Ishikawa (cell line): ENCODE results near the gene AFAP1L1.

Source experiments
- CREB1 ChIP-seq: IDR thresholded peaks from 2 replicates; pipeline ENCODE4 v1.6.1; 2012; ENCODE audit warnings: low read depth
- EGR1 ChIP-seq: IDR thresholded peaks from 2 replicates; pipeline ENCODE4 v1.6.1; 2012
- FOXM1 ChIP-seq: IDR thresholded peaks from 2 replicates; pipeline ENCODE4 v1.6.1; 2012; ENCODE audit warnings: low read depth, borderline replicate concordance
- RAD21 ChIP-seq: IDR thresholded peaks from 2 replicates; pipeline ENCODE4 v1.6.1; 2012; ENCODE audit warnings: low read depth
- REST ChIP-seq: IDR thresholded peaks from 2 replicates; pipeline ENCODE4 v1.6.1; 2012; ENCODE audit warnings: low read depth, mild to moderate bottlenecking

- TF ChIP-seq RAD21 (no peak), REST (no peak), EGR1 (no peak), CREB1 (no peak), FOXM1 (no peak)
Measured at GRCh38 chr5:149301049-149301743, 29.5 kb downstream of the AFAP1L1 start.
